ENCODE results near the gene ICAM1. TPM values are rescaled to one million over a fixed set of nuclear protein-coding genes. Genes with fewer than 3 reads are reported as not detected.

Gene ICAM1
- polyA plus RNA-seq, 3 donors, result 21.6 to 118 (median 40.8) TPM

GRCh38 chr19:10315335-10316214 lies 44.7 kb downstream of the ICAM1 start, which contains the start of gene FDX2:
Gene FDX2 (minus strand): TSS chr19:10316015. CDS start chr19:10315996, 19 bp downstream.
- TF ChIP-seq CTCF (IDR thresholded peaks at IDR 0.05), result no peak
- Histone ChIP-seq H3K79me2 (ENCODE audit: insufficient read depth, low read length) (no peaks in the 10 kb centered on the region), H3K9ac (ENCODE audit: insufficient read depth, low read length, poor library complexity, severe bottlenecking) (peak within 1 kb of the TSS; percentile 51), H3K4me2 (replicated peaks; ENCODE audit: extremely low read depth, low read length, poor library complexity, severe bottlenecking) (peak within 1 kb of the TSS; percentile 87), H3K27ac (ENCODE audit: low read depth in 1 of 2, low read length in 2 of 2) (peak within 1 kb of the TSS in 1 of 2 donors; percentile 0), H2AFZ (ENCODE audit: insufficient read depth, low read depth, low read length, poor library complexity, severe bottlenecking) (peak within 1 kb of the TSS; percentile 89), H3K4me3 (replicated peaks in 1 of 3; ENCODE audit: low read depth in 2 of 3, low read length in 3 of 3) (peak within 1 kb of the TSS; percentile 53 to 80 (median 66)), H4K20me1 (ENCODE audit: insufficient read depth, low read length) (peaks cover 7% of the 10 kb centered on the region), H3K4me1 (ENCODE audit: control insufficient read depth in 1 of 2, insufficient read depth in 2 of 2, low read length in 2 of 2) (peaks cover 7 to 15% of the 10 kb centered on the region in 2 donors), H3K9me3 (replicated peaks in 1 of 2; ENCODE audit: control insufficient read depth in 1 of 2, insufficient read depth in 1 of 2, low read length in 2 of 2) (no peaks in the 10 kb centered on the region), H3K27me3 (ENCODE audit: control insufficient read depth in 2 of 2, insufficient read depth in 2 of 2, low read length in 2 of 2) (no peaks in the 10 kb centered on the region), H3K36me3 (replicated peaks in 1 of 2; ENCODE audit: control insufficient read depth in 1 of 2, insufficient read depth in 2 of 2, low read length in 2 of 2) (peaks cover 36 to 43% of the 10 kb centered on the region in 2 donors)
- Mint-ChIP-seq H3K27me3 (ENCODE audit: low read depth in 3 of 3) (peaks cover 2 to 5% (median 5%) of the 10 kb centered on the region in 3 donors), H3K36me3 (peaks cover 24 to 44% of the 10 kb centered on the region in 2 donors), H3K9me3 (peaks cover 0 to 1% (median 0%) of the 10 kb centered on the region in 7 donors), H3K4me3 (peak within 1 kb of the TSS; percentile 83 to 93), H3K4me1 (peaks cover 11% of the 10 kb centered on the region), H3K27ac (peak within 1 kb of the TSS in 6 of 7 donors; percentile 51 to 87 (median 79))
- WGBS (ENCODE audit: insufficient coverage), result 2% methylated on average over 48 of the region's 55 CpGs
- intact Hi-C loops (cut with micrococcal nuclease), result no loop called here
- peak; percentile 66 to 80 (median 67) for DNase-seq

- no peak overlapping the region for H3K9ac ChIP-seq (ENCODE audit: insufficient read depth, low read length, poor library complexity, severe bottlenecking)
- peaks cover 26 to 48% of the 10 kb centered on the region in 2 donors for H3K36me3 Mint-ChIP-seq
- intact Hi-C loops (cut with micrococcal nuclease), result no loop called here
- peaks cover 45 to 52% of the 10 kb centered on the region in 2 donors for H3K36me3 ChIP-seq (replicated peaks in 1 of 2; ENCODE audit: control insufficient read depth in 1 of 2, insufficient read depth in 2 of 2, low read length in 2 of 2)
- peaks cover 7 to 15% of the 10 kb centered on the region in 2 donors for H3K4me1 ChIP-seq (ENCODE audit: control insufficient read depth in 1 of 2, insufficient read depth in 2 of 2, low read length in 2 of 2)
- peak overlapping the region in 6 of 7 donors; percentile 10 to 83 (median 72) for H3K27ac Mint-ChIP-seq
- no peaks in the 10 kb centered on the region for H3K27me3 ChIP-seq (ENCODE audit: control insufficient read depth in 2 of 2, insufficient read depth in 2 of 2, low read length in 2 of 2)
- peaks cover 11% of the 10 kb centered on the region for H3K4me1 Mint-ChIP-seq
- no peaks in the 10 kb centered on the region for H3K9me3 ChIP-seq (replicated peaks in 1 of 2; ENCODE audit: control insufficient read depth in 1 of 2, insufficient read depth in 1 of 2, low read length in 2 of 2)
- TF ChIP-seq CTCF (IDR thresholded peaks at IDR 0.05), result no peak
- no peaks in the 10 kb centered on the region for H3K79me2 ChIP-seq (ENCODE audit: insufficient read depth, low read length)
- H3K4me2 ChIP-seq (replicated peaks; ENCODE audit: extremely low read depth, low read length, poor library complexity, severe bottlenecking), result peak overlapping the region; percentile 87
- peaks cover 0 to 1% (median 0%) of the 10 kb centered on the region in 7 donors for H3K9me3 Mint-ChIP-seq
- no peak overlapping the region for H3K4me3 ChIP-seq (replicated peaks in 1 of 3; ENCODE audit: low read depth in 2 of 3, low read length in 3 of 3)
- H3K27ac ChIP-seq (ENCODE audit: low read depth in 1 of 2, low read length in 2 of 2), result peak overlapping the region in 1 of 2 donors; percentile 0
- H4K20me1 ChIP-seq (ENCODE audit: insufficient read depth, low read length), result peaks cover 7% of the 10 kb centered on the region
- no peak for DNase-seq
- no peak overlapping the region for H3K4me3 Mint-ChIP-seq
- H3K27me3 Mint-ChIP-seq (ENCODE audit: low read depth in 3 of 3), result peaks cover 2 to 5% (median 4%) of the 10 kb centered on the region in 3 donors
- H2AFZ ChIP-seq (ENCODE audit: insufficient read depth, low read depth, low read length, poor library complexity, severe bottlenecking), result no peak overlapping the region
- WGBS (ENCODE audit: insufficient coverage), result 84% methylated on average over 12 of the region's 19 CpGs
These were observed 45.5 kb downstream of the ICAM1 start for GRCh38 chr19:10316229-10317044.

Measured in CD14-positive monocyte (primary cell).